HepG2 (cell line): ENCODE results near the gene WIZ. TPM values are rescaled to one million over a fixed set of nuclear protein-coding genes. Genes with fewer than 3 reads are reported as not detected.

ENCODE experiments used
- microRNA counts: library from miRNA; unstranded; fragments of <30 nt; microRNA quantifications from one replicate; lab custom pipeline; 2015
- microRNA-seq: library from miRNA; unstranded; fragments of <30 nt; microRNA quantifications from one replicate; pipeline ENCODE4, GENCODE V29; 2020
- polyA plus RNA-seq, 8 experiments: library from polyadenylated mRNA; depleted of rRNA in 3 of 8; stranded (reverse) in 7 of 8; unstranded in 1 of 8; fragments of >200 nt; fragmentation: Illumina TruSeq in 4 of 8; extraction: Trizol in 4 of 8; gene quantifications; 2 replicates each; pipeline versions ENCODE4 v1.2.1 to v1.2.3, GENCODE V29; 2011 to 2016; ENCODE audit warnings: low read depth in 4 of 8, missing spikeins in 1 of 8, mixed read lengths in 1 of 8; ENCODE audit not compliant: insufficient read depth in 1 of 8
- small RNA-seq, 3 experiments: library from RNA; depleted of rRNA; stranded (forward); fragments of <200 nt; gene quantifications; one replicate each; pipeline ENCODE3, GENCODE V24; 2012; ENCODE audit warnings: low read depth in 2 of 3, low replicate concordance in 1 of 3; ENCODE audit not compliant: insufficient read length in 3 of 3, insufficient read depth in 2 of 3
- total RNA-seq, 5 experiments: library from RNA; depleted of rRNA; stranded (reverse); fragments of >200 nt; fragmentation: Illumina TruSeq; extraction: Trizol; gene quantifications; 2 replicates each; pipeline ENCODE4 v1.2.3, GENCODE V29; 2016; ENCODE audit warnings: low read depth in 1 of 5

Gene WIZ
- total and polyA plus RNA-seq, 2 of the 13 experiments (the other 11 are each of a cell fraction or from before 2014, with no cell fraction given): 4.7 to 4.8 TPM

MicroRNA genes within 50 kb of the gene (microRNA counts, 767-probe panel; counts per million panel counts)
- not detected for microRNA hsa-miR-1470 (lab: Ali Mortazavi, UCI)

Small RNAs within 50 kb of the gene (microRNA-seq; reads per million reads assigned to microRNA genes)
- gene MIR1470: not detected

Small RNAs within 50 kb of the gene (small RNA-seq; reads per million reads assigned to genes)
- 0 reads per million in 3 experiments for gene MIR1470

Other genes with a start within 250 kb of the WIZ start
- gene NOTCH3, start 249.0 kb downstream of the WIZ start, total RNA-seq (2016; rRNA removed; fragmentation: Illumina TruSeq; extraction: Trizol): 0.09 TPM in 1 of 2 replicates, not detected in the other
- gene NOTCH3, start 249.0 kb downstream of the WIZ start, polyA plus RNA-seq (2011; rRNA removed): 0.28 and 0.43 TPM in 2 replicates
- gene EPHX3, start 217.5 kb downstream of the WIZ start, total RNA-seq (2016; rRNA removed; fragmentation: Illumina TruSeq; extraction: Trizol): 0.07 TPM in 1 of 2 replicates, not detected in the other
- 0.15 and 0.17 TPM in 2 replicates for gene EPHX3, start 217.5 kb downstream of the WIZ start, polyA plus RNA-seq (2011; rRNA removed)
- 11.4 TPM in 2 replicates for gene BRD4, start 117.4 kb downstream of the WIZ start, total RNA-seq (2016; rRNA removed; fragmentation: Illumina TruSeq; extraction: Trizol)
- gene BRD4, start 117.4 kb downstream of the WIZ start, polyA plus RNA-seq (2011; rRNA removed): 10.5 TPM in 2 replicates
- gene AKAP8, start 70.2 kb downstream of the WIZ start, total RNA-seq (2016; rRNA removed; fragmentation: Illumina TruSeq; extraction: Trizol): 21.2 and 22.1 TPM in 2 replicates
- 15.2 and 15.9 TPM in 2 replicates for gene AKAP8, start 70.2 kb downstream of the WIZ start, polyA plus RNA-seq (2011; rRNA removed)
- gene AKAP8L, start 31.0 kb downstream of the WIZ start, total RNA-seq (2016; rRNA removed; fragmentation: Illumina TruSeq; extraction: Trizol): 27.3 and 48.2 TPM in 2 replicates
- 49.6 and 63.4 TPM in 2 replicates for gene AKAP8L, start 31.0 kb downstream of the WIZ start, polyA plus RNA-seq (2011; rRNA removed)
- gene RASAL3, start 14.6 kb upstream of the WIZ start, total RNA-seq (2016; rRNA removed; fragmentation: Illumina TruSeq; extraction: Trizol): not detected in 2 replicates
- gene RASAL3, start 14.6 kb upstream of the WIZ start, polyA plus RNA-seq (2011; rRNA removed): not detected in 2 replicates
- gene PGLYRP2, start 29.5 kb upstream of the WIZ start, total RNA-seq (2016; rRNA removed; fragmentation: Illumina TruSeq; extraction: Trizol): 0.49 and 1.0 TPM in 2 replicates
- gene PGLYRP2, start 29.5 kb upstream of the WIZ start, polyA plus RNA-seq (2011; rRNA removed): 0.04 and 0.35 TPM in 2 replicates
- not detected in 2 replicates for gene CYP4F22, start 58.6 kb upstream of the WIZ start, total RNA-seq (2016; rRNA removed; fragmentation: Illumina TruSeq; extraction: Trizol)
- gene CYP4F22, start 58.6 kb upstream of the WIZ start, polyA plus RNA-seq (2011; rRNA removed): 0.05 and 0.09 TPM in 2 replicates
- gene CYP4F8, start 165.3 kb upstream of the WIZ start, total RNA-seq (2016; rRNA removed; fragmentation: Illumina TruSeq; extraction: Trizol): not detected in 2 replicates
- gene CYP4F8, start 165.3 kb upstream of the WIZ start, polyA plus RNA-seq (2011; rRNA removed): not detected in 2 replicates
- gene CYP4F3, start 190.9 kb upstream of the WIZ start, total RNA-seq (2016; rRNA removed; fragmentation: Illumina TruSeq; extraction: Trizol): 5.6 and 17.8 TPM in 2 replicates
- 22.8 and 36.6 TPM in 2 replicates for gene CYP4F3, start 190.9 kb upstream of the WIZ start, polyA plus RNA-seq (2011; rRNA removed)
- gene CYP4F12, start 223.1 kb upstream of the WIZ start, total RNA-seq (2016; rRNA removed; fragmentation: Illumina TruSeq; extraction: Trizol): 7.2 and 30.8 TPM in 2 replicates
- 29.9 and 47.3 TPM in 2 replicates for gene CYP4F12, start 223.1 kb upstream of the WIZ start, polyA plus RNA-seq (2011; rRNA removed)